HG03097 (cell line): ENCODE results near the gene CDKAL1.
A peak's percentile ranks its signal among the peaks of the same experiment; 100 is the strongest.
"Not testable (repeated sequence)": the region's sequence is repeated elsewhere in the genome, so short reads cannot be mapped to it uniquely, and the experiment has no call there.

Source experiments
- ATAC-seq: cut with Tn5 transposase; IDR thresholded peaks from one replicate; pipeline ENCODE4 v1.9.1; 2021; ENCODE audit not compliant: unreplicated experiment, low FRiP score

The CDKAL1 gene

DNA sequence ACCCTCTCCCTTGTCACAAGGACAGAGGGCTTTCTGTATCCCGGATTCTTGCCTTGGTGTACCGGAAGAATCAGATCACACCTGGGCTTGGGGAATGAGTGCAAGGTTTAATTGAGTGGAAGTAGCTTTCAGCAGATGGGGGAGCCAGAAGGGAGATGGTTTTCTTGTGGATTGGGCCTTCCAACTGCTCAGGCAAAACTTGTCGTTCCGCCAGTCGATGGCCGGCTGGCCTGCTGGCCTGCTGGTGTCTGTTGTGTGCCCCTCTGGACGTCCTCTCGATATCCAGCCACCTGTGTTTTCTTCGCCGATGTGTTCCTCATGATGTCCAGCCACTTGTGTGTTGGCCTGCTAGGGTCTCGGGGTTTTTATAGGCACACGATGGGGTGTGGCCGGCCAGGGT, 168.1 kb downstream of the CDKAL1 start:
- no peak for ATAC-seq

DNA sequence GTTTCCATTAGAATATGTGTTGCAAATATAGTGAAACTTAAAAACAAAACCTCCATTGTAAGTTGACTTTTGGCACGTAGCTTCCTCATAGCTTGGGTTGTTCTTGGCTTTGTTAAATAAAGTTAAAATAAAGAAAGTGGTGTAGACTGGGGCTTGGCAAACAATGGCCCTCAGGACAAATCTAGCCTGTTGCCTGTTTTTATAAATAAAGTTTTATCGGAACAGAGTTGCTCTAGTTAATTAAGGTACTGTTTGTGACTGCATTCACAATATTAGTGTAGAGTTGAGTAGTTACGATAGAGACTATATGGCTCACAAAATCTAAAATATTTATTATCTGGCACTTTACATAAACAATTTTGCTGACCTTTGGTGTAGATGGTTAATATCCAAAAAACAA, 168.8 kb downstream of the CDKAL1 start:
- no peak for ATAC-seq

- ATAC-seq = no peak
These were observed 170.2 kb downstream of the CDKAL1 start for GRCh38 chr6:20704325-20705025.

DNA sequence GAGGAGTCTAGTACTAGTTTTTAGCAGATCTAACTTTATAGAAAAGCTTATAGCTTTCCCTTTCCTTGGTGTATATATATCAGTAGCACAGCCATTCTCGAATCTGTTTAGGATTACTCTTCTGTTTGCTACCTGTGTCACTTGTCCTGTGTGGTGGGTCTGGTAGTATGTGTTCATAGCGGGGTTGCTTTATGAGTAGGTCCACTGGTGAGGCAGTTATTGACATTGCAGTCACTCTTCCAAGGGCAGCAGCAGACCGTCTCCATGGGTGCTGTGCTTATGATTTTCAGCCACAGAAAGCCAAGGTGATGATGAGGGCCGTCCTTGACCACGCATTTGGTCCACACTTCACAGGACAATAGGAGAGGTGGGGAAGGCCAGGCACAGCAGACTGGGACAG, 171.5 kb downstream of the CDKAL1 start:
- no peak for ATAC-seq

DNA sequence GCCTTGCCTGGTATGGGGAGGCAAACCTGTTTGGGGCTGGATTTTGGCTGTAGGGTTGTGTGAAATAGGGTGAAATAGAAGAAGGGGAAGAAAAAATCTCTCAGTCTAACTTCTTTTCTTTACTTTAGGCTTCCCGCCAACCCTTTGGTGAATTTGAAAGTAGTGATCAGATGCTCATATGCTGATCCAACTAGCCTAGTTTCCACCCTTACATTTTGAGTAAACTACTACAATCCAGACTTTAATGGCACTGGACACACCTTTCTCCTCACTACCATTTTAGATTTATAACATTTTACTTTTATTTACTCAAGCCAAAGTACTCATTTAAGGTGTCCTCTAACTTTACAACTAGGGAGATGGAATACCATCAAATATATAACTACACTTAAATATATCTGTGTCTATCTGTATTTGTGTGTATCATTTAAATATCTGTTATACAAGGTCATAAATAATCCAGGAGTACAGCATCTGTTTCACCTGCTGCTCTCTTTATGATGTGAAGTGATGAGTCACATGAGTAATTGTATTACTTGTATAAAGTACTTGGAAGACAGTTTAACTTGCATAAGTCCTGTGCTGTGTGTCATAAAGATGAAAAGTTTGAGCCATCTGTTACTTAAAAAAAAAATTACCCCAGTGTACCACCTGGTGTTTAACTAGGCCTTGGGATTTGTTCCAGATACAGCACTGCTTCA, 172.1 kb downstream of the CDKAL1 start:
- ATAC-seq = no peak

- no peak for ATAC-seq
These were observed 172.8 kb downstream of the CDKAL1 start for GRCh38 chr6:20706939-20707485.

- no peak for ATAC-seq
These were observed 173.6 kb downstream of the CDKAL1 start for GRCh38 chr6:20707870-20708269.

DNA sequence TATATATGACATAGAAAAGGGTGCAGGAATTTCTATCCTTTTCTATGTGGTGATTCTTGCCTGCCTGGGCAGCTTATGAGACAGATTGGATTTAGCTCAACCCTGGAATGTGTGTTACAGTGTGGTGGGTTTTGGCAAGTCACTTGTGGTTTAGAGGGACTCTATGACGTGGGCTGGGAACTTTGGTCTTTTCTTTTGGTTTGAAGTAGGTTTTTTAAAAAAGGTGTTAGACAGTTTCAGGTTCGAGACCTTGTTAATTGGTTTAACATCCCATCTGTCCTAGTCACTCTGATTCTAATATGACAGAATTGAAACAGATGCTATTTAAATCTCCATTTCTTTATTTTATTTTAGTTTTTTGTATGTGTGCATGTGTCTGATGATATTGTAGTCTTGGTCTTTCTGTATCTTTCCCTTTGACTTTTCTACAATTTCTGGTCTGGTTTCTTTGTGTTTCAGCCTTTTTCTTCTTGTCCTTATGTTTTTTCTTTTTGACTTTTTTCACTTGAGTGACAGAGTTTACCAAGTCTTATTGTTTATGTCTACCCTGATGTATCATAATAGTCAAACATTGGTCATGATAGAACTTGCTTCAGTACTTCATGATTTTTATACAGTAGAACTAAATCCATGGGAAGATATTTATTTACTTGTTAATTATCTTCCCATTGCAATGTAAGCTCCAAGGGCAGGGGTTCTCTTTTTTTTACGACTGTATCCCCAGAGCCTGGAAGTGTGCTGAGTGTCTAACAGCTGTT, 174.3 kb downstream of the CDKAL1 start:
- ATAC-seq = peak; percentile 59

GRCh38 chr6:20709451-20709850, 175.2 kb downstream of the CDKAL1 start:
- ATAC-seq = no peak

DNA sequence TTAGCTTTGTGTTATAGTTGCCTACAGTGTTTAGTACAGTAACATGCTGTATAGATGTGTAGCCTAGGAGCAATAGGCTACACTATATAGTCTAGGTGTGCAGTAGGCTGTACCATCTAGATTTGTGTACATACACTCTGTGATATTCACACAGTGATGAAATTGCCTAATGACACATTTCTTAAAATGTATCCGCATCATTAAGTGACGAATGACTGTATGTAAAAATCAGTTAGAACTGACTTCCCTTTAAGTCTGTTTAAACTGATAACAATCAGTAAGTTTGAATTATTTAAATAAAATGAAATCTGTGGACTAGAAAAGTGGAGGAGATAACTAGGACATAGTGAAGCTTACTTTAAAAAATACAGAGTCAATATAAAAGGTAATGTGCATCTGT, 176.1 kb downstream of the CDKAL1 start:
- ATAC-seq = no peak

DNA sequence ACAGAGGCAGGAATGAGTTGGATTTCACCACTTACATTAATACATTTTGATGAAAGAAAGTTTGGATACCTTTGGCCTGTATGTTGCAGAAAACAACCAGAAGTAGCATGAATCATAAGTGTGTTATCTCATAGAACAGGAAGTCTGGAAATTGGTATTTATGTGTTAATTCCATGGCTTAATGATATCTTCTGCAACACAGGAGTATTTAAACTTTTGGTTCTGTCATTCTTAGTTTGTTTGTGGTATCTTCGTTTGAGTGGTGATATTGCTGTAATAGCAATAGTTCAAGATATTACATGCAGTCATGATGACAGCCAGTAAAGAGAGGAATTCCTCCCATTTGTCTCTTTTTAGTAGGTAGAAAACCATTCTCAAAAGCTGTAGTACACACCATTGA, 177.3 kb downstream of the CDKAL1 start:
- ATAC-seq = no peak

- ATAC-seq = no peak
These were observed 177.8 kb downstream of the CDKAL1 start for GRCh38 chr6:20712011-20712410.

DNA sequence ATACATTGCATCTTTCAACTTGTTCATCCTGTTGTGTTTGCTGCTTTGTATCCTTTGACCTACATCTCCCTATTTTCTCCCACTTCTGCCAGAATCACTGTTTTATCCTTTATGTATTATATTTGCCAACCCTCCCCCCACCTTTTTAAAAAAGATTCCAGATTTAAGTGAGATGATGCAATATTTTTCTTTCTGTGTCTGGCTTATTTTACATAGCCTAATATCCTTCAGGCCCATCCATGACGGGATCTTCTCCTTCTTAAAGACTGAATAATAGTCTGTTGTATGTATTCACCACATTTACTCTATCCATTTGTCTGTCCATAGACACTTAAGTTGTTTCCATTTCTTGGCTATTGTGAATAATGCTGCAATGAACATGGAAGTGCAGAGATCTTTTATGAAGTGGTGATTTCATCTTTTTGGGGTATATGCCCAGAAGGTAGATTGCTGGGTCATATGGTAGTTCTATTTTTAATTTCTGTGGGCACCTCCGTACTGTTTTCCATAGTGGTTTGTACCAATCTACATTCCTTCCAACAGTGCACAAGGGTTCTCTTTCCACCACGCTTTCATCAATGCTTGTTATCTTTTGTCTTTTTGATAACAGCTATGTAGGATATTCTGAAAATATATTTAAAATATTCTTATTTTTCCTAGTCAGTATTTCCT, 181.0 kb downstream of the CDKAL1 start:
- no peak for ATAC-seq

DNA sequence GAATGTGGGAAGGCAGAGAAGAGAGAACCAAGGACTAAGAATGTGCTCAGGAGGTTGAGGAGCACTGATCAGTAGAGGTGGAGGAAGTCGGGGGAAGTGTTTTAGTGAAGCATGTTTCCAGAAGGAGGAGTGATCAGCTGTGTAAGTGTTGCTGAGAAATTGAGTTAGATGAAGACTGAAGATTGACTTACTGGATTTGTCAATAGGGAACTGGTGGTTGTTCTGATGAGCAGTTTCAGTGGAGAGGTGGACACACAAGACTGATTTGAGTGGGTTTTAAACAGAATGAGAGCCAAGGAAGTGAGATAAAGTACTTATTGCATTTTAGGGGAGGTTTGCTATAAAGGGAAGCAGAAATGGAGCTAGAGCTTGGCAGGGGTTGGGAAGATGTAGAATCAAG, 182.6 kb downstream of the CDKAL1 start:
- ATAC-seq = no peak

GRCh38 chr6:20717743-20718142, 183.5 kb downstream of the CDKAL1 start:
- ATAC-seq = no peak

GRCh38 chr6:20718705-20719653, 184.7 kb downstream of the CDKAL1 start:
- ATAC-seq = no peak

DNA sequence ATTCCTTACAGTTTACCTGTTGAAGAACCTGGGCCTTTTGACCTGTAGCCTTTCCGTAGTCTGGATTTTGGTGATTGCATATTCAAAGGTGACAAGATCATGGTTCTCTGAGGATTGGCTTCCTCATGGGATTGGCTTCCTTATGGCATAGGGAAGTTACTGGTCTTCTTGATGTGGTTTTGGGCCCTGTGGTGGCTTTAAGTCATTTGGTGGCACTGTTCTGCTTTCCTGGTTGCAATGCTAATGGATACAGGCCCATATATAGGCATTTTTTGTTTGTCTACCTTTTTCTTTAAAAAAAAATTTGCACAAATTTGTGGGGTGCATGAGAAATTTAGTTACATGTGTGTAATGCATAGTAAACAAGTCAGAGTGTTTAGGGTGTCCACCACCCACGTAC, 185.7 kb downstream of the CDKAL1 start:
- no peak for ATAC-seq

DNA sequence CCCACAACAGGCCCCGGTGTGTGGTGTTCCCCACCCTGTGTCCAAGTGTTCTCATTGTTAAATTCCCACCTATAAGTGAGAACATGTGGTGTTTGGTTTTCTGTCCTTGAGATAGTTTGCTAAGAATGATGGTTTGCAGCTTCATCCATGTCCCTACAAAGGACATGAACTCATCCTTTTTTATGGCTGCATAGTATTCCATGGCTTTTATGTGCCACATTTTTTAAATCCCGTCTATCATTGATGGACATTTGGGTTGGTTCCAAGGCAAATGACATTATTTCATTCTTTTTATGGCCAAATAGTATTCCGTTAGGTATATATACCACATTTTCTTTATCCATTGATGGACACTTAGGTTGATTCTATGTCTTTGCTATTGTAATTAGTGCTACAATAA, 186.9 kb downstream of the CDKAL1 start:
- ATAC-seq = not testable (repeated sequence)

GRCh38 chr6:20722455-20722854, 188.2 kb downstream of the CDKAL1 start:
- no peak for ATAC-seq

GRCh38 chr6:20723236-20723635, 189.0 kb downstream of the CDKAL1 start:
- ATAC-seq = no peak
